HG02610 (cell line): Measurements from ENCODE around the gene FOXJ2.
"Not testable (repeated sequence)": the region's sequence is repeated elsewhere in the genome, so short reads cannot be mapped to it uniquely, and the experiment has no call there.

Experiments used
- ATAC-seq: cut with Tn5 transposase; IDR thresholded peaks from one replicate; pipeline ENCODE4 v1.9.1; 2021; ENCODE audit warnings: mild to moderate bottlenecking, moderate library complexity; ENCODE audit not compliant: unreplicated experiment

FOXJ2 gene

GRCh38 chr12:8028267-8028666 lies 4.2 kb upstream of the FOXJ2 start:
- ATAC-seq: no peak

- no peak for ATAC-seq
Measured at GRCh38 chr12:8030189-8030588, 2.3 kb upstream of the FOXJ2 start.

DNA sequence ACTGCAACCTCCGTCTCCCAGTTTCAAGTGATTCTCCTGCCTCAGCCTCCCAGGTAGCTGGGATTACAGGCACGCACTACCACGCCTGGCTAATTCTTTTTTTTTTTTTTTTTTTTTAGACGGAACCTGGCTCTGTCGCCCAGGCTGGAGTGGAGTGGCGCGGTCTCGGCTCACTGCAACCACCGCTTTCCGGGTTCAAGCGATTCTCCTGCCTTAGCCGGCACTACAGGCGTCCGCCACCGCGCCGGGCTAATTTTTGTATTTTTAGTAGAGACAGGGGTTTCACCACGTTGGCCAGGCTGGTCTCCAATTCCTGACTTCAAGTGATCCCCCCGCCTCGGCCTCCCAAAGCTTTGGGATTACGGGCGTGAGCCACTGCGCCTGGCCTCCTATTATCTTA lies 1.5 kb upstream of the FOXJ2 start:
- ATAC-seq: not testable (repeated sequence)

DNA sequence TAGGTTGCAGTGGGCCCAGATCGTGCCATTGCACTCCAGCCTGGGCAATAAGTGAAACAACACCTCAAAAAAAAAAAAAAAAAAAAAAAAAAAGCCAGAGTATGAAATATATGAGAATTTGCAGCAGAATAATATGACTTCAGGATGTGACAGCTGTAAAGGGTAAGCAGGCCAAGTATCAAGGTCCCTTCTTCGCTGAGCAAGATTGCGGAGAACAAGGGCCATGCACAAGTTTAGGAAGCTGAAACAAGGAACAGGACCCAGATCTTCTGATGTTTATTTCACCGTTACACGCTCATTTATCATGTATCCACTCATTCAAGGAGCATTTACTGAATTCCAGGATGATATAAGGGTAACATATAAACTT lies 659 bp upstream of the FOXJ2 start:
- no peak for ATAC-seq

- ATAC-seq: no peak
Measured at GRCh38 chr12:8033153-8034044, 883 bp downstream of the FOXJ2 start.

GRCh38 chr12:8034802-8035201 lies 2.3 kb downstream of the FOXJ2 start:
- ATAC-seq: no peak

DNA sequence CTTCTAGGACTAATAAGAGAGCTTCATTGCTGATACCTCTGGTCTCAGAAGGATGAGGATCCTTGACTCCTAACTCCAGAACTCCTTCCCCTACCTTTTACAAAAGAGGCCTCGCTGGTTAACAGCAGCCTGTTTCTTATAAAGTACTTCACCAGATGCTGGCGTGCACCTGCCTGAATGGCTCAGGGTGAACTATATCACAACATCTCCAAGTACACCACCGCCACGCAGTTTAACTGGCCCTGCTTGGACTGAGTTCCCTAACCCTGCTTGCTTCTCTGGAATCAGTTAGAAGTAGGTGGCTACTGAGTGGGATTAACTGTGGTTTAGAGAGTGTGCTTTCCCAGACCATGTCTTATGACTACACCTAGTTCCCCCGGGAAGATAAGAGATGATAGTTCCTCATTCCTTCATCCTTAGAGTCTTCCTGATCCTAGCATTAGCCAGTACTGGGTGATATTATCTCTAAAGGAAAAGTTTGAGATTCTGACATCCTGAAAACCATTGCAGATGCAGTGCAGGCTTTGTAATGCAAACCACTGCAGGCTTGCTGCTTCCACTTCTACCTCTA lies 3.0 kb downstream of the FOXJ2 start:
- no peak for ATAC-seq

DNA sequence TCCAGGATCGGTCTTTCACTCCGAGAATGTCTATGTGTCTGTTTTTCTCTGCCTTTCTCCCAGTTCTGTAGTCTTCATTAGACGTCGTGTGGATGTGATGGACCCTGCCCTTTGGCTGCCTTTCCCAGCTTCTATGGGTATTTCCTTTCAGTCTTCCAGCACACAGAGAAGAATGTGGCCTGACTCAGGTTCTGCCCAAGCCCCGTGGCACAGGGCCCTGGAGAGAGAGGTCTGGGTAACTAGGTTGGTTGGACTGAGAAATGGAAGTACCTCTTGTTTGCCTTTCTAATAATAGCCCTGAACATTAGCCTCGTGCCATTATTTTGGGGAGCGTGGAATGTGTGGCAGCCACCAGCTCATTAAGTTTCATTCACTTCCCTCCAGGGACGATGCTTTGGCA lies 3.8 kb downstream of the FOXJ2 start:
- ATAC-seq: no peak

GRCh38 chr12:8037046-8037663 lies 4.6 kb downstream of the FOXJ2 start:
- ATAC-seq: no peak

GRCh38 chr12:8037947-8038346 lies 5.4 kb downstream of the FOXJ2 start:
- ATAC-seq: no peak

GRCh38 chr12:8038659-8039114 lies 6.2 kb downstream of the FOXJ2 start:
- ATAC-seq: no peak

DNA sequence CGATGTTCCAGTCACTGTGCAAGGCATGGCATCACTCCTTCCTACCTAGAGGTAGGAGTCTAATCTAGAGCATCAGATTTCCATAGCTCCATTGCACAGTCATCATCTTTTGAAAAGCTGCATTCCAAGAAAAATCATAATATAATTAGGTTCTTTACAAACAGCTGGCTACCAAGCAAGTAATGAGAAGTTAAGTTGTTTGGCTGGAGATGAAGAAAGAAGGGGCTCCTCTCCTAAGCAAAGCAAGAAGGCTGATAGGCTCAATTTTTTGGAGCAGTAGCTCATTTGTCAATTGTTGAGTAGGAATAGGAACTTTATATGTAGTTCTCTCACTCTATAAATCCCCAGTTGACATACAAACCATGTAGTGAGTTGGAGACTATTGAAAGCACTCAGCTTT lies 8.3 kb downstream of the FOXJ2 start:
- ATAC-seq: no peak

DNA sequence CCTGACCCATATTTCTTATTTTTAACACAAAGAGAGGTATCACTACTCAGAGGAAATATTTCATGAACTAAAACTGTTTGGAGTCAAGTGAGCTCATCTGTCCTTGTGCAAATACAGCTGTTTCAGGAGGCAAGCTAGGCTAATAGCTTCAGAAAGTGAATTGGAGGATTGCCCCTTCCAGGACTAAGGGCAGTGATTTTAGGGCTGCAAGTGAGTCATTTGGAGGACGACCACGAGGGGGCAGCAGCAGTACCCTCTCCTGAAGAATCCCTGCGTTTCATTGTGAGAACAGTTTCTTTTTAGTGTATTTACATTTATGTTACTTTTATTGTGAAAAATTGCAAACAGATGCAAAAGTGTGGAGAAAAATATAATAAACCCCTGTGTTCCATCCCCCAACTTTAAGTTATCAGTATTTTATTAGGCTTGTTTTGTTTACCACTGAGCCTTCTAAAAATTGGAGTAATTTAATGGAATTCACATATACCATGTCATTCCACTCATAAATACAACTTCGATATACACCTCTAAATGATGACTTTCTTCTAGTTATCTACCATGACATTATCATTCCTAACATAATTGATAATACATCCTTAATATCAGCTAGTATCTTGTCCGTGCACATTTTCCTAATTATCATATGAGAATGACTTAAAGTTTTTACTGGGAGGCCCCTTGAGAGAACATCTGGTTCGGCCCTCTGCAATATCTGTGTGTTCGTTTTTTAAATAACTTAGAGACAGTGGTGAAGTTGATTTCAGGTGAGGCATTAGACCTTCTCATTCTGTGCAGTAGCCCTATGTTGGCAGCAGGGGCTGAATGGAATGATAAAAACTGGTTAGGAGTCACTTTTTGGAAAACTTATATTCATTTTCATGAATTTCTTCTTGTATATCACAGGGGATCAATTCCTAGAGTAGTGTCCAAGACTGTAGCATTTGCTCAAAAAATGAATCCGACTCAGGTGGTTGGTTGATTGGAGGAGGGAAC lies 13.7 kb downstream of the FOXJ2 start:
- ATAC-seq: no peak

DNA sequence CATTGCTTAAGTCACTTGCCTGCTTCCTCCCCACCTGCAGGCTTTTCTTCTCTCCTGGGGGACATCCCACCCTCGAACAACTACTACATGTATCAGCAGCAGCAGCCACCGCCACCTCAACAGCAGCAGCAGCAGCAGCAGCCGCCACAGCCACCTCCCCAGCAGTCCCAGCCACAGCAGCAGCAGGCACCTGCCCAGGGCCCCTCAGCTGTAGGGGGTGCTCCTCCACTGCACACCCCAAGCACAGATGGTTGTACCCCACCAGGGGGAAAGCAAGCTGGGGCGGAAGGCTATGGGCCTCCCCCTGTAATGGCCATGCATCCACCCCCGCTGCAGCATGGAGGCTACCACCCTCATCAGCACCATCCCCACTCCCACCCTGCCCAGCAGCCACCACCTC lies 15.3 kb downstream of the FOXJ2 start:
- no peak for ATAC-seq

DNA sequence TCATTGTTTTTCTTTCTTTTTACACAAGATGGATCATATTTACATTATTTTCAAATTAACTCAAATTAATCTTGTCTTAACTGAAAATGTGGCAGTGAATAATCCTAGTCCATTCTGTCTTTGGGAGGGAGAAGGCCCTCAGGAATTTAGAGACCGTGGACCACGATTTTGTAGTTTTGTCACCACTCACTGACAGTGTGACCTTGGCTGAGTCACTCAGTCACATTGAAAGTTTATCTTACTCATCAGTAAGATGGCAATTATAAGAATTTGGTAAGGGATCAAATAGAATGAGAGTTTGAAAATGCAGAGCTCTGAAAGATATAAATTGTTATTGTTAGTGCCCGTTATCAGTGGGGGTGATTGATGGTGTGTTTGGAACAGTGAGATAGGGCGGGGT lies 16.4 kb downstream of the FOXJ2 start:
- no peak for ATAC-seq

DNA sequence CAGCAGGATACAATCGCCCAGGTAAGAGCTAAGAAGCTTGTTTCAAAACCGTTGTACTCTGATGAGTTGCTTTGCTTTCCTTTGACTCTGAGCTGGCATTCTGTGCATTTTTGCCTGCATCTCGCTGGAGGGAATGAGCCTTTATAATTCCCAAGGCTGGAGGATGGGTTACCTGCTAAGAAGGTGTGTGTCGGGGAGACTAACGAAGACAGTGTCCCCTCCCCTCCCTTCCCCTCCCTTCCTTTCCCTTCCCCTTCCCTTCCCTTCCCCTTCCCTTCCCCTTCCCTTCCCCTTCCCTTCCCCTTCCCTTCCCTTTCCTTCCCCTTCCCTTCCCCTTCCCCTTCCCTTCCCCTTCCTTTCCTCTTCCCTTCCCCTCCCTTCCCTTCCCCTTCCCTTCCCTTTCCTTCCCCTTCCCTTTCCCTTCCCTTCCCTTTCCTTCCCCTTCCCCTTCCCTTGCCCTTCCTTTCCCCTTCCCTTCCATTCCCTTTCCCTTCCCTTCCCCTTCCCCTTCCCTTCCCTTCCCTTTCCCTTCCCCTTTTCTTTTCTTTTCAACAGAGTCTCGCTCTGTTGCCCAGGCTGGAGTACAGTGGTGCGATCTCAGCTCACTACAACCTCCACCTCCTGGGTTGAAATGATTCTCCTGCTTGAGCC lies 18.2 kb downstream of the FOXJ2 start:
- no peak for ATAC-seq

DNA sequence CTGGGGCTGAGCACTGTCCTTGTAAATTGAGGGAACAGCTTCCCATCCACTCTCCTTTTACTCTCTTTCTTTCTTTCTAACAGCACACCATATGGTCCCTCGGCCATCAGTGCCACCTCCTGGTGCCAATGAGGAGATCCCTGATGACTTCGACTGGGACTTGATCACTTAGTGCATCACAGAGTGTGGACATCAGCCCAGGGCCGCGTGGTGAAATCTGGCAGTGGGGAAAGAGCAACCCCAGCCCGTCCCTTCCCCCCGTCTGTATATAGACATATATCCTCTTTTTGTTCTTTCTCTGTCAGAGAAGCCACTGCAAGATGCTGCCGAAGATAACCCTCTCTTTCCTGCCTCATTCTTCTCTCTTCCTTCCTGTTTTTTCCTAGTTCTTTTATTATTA lies 20.2 kb downstream of the FOXJ2 start:
- ATAC-seq: no peak

DNA sequence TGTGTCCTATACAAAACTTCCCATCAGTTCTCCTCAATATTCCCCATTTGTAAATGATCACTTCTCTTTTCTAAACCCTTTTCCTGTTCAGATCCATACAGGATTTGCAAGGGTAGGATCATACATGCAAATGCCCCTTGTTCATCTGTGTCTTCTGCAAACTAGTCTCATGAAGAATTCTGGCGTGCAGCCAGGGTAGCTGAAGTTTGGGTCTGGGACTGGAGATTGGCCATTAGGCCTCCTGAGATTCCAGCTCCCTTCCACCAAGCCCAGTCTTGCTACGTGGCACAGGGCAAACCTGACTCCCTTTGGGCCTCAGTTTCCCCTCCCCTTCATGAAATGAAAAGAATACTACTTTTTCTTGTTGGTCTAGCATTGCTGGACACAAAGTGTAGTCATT lies 22.3 kb downstream of the FOXJ2 start:
- ATAC-seq: no peak

DNA sequence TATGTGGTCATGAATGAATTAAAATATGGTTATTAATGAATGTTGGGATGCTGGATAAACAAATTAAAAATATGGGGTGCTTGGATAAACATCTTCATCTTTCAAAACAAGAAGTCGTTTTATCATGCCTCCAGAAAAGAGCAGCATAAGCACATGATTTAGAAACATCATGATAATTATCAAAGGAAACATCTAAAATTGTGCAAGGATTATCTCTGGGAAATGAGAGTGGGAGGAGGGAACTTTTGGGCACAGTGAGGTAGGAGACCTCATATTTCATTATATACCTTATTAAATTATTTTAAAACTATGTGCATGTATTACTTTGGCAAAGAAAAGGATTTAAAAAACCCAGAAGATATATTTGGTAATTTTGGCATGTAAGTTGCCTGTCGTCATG lies 24.8 kb downstream of the FOXJ2 start:
- ATAC-seq: no peak

- no peak for ATAC-seq
Measured at GRCh38 chr12:8057839-8058238, 25.3 kb downstream of the FOXJ2 start.
